Gastrocnemius medialis (tissue), 4 donors: ENCODE measurements around the gene KRT38. TPM values are rescaled to one million over a fixed set of nuclear protein-coding genes. Genes with fewer than 3 reads are reported as not detected.

ENCODE experiments used
- total RNA-seq, 4 donors: library from RNA; depleted of rRNA; stranded (reverse); fragments of >200 nt; gene quantifications; one replicate each; pipeline versions ENCODE4 v1.1.0 to v1.2.3, GENCODE V29; 2016

The KRT38 gene
- total RNA-seq, 4 donors from 2014 or later, result not detected

Other genes starting within 250 kb of the KRT38 start
- gene KRTAP9-2, start 214.3 kb downstream of the KRT38 start, total RNA-seq, result not detected
- gene KRTAP9-3, start 208.5 kb downstream of the KRT38 start, total RNA-seq, result not detected
- gene KRTAP9-8, start 203.0 kb downstream of the KRT38 start, total RNA-seq, result not detected
- gene KRTAP9-4, start 191.3 kb downstream of the KRT38 start, total RNA-seq, result not detected
- gene KRTAP9-9, start 185.6 kb downstream of the KRT38 start, total RNA-seq, result not detected
- not detected for gene KRTAP9-6, start 175.6 kb downstream of the KRT38 start, total RNA-seq
- not detected for gene KRTAP9-7, start 165.3 kb downstream of the KRT38 start, total RNA-seq
- gene KRTAP29-1, start 138.1 kb downstream of the KRT38 start, total RNA-seq, result not detected
- gene KRTAP16-1, start 131.7 kb downstream of the KRT38 start, total RNA-seq, result not detected
- not detected for gene KRTAP17-1, start 125.3 kb downstream of the KRT38 start, total RNA-seq
- gene KRT33A, start 90.2 kb downstream of the KRT38 start, total RNA-seq, result not detected
- not detected for gene KRT33B, start 71.2 kb downstream of the KRT38 start, total RNA-seq
- not detected for gene KRT34, start 58.7 kb downstream of the KRT38 start, total RNA-seq
- gene KRT31, start 43.4 kb downstream of the KRT38 start, total RNA-seq, result 1 to 10 TPM in 1 of 4 donors, under 1 TPM in 3; 0.39 to 1.1 (median 0.62) TPM
- not detected for gene KRT37, start 16.4 kb downstream of the KRT38 start, total RNA-seq
- gene KRT32, start 26.4 kb upstream of the KRT38 start, total RNA-seq, result under 1 TPM in 1 of 4 donors, not detected in 3; 0.41 TPM
- not detected for gene KRT35, start 40.2 kb upstream of the KRT38 start, total RNA-seq
- gene KRT36, start 48.9 kb upstream of the KRT38 start, total RNA-seq, result not detected
- gene KRT13, start 64.6 kb upstream of the KRT38 start, total RNA-seq, result not detected
- not detected for gene KRT15, start 77.9 kb upstream of the KRT38 start, total RNA-seq
- 10 to 100 TPM in 1 of 4 donors, 1 to 10 TPM in 1, under 1 TPM in 1, not detected in 1; 0.53 to 11.0 (median 3.6) TPM for gene KRT19, start 87.3 kb upstream of the KRT38 start, total RNA-seq
- gene KRT9, start 131.1 kb upstream of the KRT38 start, total RNA-seq, result not detected
- not detected for gene KRT14, start 145.9 kb upstream of the KRT38 start, total RNA-seq
- gene KRT16, start 171.8 kb upstream of the KRT38 start, total RNA-seq, result under 1 TPM in 1 of 4 donors, not detected in 3; 0.34 TPM
- not detected for gene KRT17, start 183.6 kb upstream of the KRT38 start, total RNA-seq
- gene EIF1, start 247.9 kb upstream of the KRT38 start, total RNA-seq, result 100 to 1,000 TPM; 222 to 842 (median 375) TPM